HG03442 (cell line): Measurements from ENCODE around the gene C10orf105.

Experiments used
- ATAC-seq: cut with Tn5 transposase; IDR thresholded peaks from one replicate; pipeline ENCODE4 v1.9.1; 2021; ENCODE audit warnings: mild to moderate bottlenecking, moderate library complexity; ENCODE audit not compliant: unreplicated experiment

C10orf105 gene

DNA sequence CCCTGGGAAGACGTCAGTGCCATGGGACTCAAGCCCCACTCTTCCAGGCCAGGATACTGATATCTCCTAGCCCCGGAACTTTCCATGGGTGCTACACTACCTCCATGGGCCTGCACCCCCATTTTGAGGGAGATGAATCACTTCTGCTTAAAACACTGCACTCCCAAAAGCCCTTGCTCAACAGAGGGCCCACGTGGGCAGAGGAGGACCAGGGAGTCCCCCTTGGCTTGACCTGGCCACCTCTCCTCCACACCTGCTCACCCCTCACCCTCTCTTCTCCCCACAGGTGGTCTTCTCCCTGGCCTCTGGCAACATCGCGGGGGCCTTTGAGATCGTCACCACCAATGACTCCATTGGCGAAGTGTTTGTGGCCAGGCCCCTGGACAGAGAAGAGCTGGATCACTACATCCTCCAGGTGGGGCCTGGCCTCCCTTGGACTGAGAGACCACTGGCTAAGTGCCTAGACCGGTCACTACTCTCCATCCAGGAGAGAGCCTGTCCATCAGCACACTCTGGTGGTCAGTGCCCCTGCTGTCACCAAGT, 19.9 kb upstream of the C10orf105 start:
- ATAC-seq, result no peak

DNA sequence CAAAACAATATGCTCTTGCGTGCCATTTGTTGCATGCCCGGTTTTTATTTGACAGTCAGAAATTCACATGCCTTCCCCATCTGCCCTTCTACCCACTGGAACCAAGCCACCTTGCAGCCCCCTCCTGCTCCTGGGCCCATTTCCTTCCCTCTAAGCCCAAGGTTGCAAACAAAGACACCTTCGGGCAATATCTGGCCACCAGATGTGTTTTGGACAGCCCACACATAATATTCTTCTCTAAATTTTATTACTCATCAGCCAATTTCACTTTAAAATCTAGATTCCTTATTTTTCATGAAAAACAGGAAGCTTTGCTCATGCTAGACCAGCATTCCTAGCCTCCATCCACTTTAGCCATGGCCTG, 18.2 kb upstream of the C10orf105 start:
- ATAC-seq, result no peak

DNA sequence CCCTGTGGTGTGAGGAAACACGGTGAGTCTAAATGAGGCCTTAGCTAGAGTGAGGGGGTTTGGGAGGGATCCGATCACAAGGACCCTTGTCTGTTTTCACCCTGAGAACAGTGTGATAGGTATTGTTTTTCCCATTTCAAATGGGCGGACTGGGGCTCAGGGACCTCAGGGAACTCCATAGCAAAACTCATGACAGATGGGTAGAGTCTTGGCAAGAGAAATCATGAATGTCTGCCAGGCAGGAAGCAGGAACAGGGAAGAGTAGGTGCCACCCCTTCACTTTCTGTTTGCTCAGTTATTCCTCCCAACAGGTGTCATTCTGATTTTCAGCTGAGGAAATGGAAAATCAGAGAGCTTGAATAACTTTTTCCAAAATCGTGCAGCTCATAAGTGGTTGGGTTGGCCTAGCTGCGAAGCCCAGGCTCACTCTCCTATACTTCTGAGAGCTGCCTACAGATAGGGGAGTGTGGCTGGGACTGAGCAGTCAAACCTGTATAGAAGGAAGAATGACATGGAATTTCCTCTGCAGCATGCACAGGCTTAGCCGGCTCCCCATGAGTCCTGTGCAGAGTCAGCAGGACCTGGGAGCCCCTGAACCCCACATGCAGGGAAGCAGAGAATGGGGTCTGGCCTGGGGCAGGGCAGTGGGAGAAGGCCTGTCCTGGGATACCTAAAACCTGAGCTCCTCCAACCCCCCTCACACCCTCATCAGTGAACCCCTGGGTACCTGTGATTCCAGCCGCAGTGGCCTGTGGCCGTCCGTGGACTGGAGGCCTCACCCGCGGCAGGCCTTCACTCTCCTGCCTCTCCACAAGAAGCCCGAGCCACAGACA, 17.6 kb upstream of the C10orf105 start:
- no peak for ATAC-seq

DNA sequence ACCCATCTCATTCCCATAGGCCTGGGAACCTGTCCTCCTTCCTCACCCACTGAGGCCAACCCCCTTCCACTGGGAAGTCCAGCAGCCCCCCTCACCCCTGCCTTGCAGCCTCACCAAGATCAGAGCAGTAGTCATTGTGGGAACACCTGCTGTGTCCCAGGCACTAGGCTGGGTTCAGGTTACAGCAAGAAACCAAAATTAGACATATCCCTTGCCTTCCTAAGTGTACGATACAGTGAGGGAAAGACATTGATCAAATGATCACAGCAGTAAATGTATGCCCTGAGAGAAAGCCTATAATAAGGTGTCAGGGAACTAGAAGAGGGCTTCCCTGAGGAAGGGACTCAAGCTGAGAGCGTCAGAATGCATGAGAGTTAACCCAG, 17.0 kb upstream of the C10orf105 start:
- ATAC-seq, result no peak

DNA sequence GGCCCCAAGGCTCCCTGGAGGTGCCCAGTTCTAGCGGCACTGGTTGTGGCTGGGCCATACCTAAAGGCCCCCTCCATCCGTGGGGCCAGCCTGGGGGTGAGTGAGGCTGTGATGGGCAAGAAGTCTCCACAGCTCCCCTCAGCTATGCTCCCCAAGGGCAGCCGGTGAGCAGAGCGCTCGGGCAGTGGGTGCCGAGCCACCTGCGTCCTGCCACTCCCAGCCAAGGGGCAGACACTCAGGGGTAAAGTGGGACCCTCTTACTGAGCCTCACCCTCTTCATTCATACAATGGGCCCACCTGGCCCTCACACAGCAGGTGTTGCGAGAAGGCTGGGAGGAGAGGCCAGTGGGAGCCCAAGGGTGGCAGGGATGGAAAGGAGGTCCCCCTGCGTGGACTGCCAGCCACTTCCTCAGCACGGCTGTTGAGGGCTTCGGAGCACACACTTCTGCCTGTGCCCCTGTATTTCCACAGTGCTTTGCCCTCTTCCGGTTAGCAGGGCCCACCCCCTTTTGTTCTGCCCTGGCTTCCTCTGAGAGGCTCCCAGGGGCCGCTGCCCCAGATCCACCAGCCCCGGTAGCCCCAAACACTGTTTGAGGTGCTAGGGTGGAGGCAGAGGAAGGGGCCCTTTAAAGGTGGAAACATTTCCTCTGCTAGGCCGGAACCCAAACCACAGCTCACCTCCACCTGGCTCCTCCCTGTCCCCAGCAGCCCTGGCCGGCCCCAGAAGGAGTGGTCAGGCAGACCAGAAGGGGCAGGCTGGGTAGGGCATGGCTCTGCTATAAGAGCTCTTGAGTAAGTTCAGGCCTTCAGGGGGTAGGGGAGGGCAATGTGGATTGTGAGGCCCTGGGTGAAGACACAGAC, 16.4 kb upstream of the C10orf105 start:
- ATAC-seq, result no peak

DNA sequence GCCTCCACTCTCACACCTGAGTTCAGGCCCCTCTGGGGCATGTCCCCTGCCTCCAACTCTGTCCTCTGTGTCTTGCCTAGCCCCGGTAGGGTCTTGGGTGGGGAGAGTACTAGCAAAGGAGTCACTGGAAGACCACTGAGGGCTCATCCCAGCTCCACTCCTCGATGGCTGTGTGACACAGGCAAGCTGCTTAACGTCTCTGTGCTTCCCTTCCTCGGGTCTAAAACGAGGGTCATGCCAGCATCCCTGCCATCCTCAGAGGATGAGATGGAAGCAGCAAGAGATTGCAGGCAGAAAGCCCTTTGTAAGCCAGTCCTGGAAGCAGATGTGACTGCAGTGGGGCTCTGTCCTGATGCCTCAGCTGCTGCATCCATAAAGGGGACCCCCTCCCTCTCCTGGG, 15.2 kb upstream of the C10orf105 start:
- ATAC-seq, result no peak

DNA sequence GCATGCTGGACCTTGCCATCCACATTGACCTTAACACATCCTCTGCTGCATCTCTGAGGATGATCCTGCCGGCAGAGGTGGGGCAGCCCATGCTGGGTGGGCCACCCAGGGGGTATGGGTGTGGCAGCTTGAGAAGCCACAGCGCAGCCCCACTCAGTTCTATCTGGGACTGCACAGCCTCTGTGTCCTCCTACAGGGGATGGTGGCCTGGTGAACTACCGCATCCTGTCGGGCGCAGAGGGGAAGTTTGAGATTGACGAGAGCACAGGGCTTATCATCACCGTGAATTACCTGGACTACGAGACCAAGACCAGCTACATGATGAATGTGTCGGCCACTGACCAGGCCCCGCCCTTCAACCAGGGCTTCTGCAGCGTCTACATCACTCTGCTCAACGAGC, 12.2 kb upstream of the C10orf105 start:
- ATAC-seq, result no peak

DNA sequence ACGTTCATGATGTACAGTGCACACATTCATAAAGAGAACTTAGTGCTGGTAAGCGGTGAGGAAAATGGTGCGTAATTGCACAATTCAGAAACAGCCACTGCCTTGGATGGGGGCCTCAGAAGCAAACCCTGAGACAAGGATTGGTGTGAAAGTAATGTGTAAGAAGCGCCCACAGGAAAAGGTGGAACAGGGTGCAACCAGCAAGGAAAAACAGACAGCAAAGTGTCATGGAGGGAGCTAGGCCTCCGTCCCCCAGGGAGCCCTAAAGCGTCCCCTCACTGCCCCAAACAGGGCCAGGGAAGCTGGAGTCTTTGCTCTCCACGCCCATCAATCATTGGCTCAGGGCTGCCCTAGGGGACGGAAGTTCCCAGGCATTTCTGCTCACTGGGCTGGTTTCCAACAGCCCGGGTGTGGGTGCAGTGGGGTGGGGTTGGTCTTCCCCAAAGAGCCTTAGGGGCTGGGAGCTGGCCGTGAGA, 9.6 kb upstream of the C10orf105 start:
- no peak for ATAC-seq

DNA sequence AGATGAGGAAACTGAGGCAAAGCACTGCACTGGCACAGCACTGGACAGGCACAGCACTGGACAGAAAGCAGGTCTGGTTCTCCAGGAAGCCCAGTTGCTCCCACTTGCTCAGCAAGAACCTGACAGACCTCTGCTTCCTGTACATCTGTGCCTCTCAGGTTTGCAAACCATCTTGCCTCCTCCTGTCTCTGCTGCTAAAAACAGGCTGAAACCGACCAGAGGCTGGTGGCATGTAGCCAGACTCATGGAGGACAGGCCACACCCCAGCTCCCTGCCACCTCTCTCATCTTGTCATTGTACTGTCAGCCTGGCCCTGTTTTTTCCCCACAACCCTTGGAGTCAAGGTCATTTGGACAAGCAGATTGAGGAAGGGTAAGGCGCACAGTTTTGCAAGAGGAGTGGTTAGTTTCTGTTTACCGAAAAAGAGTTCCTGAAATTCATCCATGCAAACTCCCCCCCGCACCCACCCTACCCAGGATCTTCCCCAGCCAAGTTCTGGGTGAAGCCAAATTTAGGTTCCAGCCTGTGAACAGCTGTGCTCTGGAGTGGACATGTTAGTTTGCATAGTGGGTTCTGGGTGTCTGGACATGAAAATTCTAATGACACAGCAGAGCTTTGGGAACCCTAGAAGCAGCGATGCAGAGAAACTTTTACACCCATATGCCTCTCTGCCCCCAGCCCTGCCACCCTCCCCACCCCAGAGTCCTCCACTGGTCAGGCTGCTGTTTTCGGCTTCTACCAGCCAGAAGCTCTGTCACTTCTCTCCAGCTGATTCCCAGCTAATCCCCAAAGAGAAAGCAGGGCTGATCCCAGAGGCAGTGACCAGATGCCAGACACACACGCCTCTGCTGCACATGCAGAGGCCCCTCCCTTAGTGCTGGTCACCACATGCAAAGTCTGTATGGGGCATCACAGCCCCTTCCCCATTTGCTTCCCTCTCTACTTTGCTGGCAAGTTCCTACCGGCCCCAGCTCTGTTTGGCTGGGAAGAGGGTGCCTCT, 8.5 kb upstream of the C10orf105 start:
- peak; percentile 54 for ATAC-seq

DNA sequence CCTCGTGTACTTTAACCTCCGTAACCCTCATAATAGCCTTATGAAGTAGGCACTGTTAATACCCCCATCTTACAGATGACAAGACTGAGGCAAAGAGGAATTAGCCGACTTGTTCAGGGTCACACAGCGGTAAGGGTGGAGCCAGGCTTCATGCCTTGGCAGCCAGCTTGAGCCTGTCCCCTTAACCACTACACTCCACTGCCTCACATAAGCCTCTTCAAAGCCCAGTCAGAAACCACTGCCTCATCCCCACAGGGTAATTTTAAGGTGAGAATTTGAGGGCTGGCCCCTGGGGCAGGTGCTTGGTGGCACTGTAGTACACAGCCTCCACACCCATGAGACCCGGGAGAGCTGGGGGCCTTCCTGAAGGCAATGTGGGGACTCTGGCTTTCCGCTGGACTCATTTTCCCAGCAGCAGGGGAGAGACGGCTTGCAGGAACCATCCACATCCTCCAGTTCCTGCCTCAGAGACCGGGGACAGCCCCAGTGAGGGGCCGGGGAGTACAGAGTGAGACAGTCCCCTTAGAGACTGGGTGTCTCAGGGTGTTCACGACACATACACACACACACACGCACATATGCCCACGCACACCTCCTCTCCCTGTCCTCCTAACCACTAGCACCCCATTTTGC, 7.6 kb upstream of the C10orf105 start:
- ATAC-seq, result peak; percentile 32

DNA sequence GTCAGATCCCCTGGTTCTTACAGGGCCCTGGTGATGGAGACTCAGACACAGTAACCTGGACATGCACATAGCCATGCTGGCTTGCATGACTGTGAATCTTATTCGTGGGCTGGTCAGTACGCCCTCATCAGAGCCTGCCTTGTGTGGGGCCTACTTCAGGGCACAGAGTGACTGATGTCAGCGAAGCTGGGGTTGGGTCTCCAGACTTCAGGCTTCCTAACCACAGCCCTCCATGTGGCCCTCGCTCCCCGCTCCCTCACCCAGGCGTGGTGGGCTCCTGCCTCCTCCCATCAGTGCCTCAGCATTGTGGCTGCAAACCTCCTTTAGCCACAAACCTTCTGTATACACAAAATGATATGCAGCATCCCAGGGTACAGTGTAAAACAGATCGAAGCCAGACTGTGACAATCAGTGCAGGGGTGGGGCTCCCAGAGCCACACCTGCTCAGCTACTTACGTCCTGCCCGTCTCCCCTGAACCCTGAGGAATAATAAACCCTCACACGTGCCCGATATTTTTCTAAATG, 7.1 kb upstream of the C10orf105 start:
- ATAC-seq, result peak; percentile 9

DNA sequence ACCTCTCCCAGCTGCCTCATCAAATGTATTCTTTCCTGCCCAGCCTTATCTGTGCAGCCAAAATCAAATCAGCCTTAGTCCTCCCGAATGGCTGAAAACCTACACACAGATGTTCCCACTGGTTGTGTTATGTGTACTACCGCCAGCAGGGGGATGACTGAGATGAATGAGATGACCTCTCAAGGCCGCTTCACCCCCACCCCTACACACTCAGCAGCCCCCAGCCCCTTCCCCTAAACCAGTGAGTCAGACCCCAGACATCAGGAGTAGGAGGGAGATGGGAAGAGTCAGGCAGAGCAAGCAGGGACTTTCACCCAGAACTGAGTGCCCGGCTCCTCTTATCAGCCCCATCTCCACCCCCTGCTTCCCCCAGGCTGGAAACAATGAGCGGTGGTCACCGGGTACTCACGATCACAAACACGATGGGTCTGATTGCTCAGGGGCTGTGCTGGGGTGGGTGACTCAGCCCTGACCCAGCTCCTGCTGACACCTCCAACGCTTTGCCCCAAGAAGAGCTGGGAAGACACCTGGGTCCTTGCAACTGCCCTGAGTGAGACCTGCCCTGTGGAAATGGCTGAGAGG, 6.5 kb upstream of the C10orf105 start:
- no peak for ATAC-seq

DNA sequence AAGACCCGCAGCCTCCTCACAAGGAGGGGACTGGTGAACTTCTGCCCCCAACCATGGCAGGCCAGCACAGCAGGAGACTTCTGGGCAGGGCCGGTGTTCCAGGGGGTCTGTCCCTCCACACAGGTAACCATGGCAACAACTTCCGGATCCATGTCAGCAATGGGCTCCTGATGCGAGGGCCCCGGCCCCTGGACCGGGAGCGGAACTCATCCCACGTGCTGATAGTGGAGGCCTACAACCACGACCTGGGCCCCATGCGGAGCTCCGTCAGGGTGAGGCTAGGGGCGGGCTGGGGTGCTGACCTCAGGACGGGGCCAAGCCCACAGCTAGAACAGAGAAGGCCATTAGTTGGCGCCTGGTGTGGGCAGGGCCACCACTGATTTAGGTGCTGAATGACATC, 5.7 kb upstream of the C10orf105 start:
- ATAC-seq, result no peak

DNA sequence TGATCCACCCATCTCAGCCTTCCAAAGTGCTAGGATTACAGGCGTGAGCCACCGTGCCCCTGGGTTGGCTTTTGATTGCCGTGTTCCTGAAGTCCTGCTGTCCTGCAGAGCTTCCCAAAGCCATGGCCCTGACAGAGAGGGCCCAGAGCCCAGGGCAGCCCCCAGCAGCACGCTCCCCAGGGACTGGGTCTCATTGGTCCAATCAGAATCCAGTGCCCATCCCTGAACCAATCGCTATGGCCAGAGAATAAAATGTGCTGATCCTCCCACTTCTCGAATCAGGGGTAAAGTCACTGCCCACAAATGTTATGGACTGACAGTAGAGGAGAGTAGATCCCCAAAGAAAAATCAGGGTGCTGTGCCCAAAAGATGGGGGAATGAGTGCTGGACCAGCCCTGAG, 5.0 kb upstream of the C10orf105 start:
- ATAC-seq, result no peak

DNA sequence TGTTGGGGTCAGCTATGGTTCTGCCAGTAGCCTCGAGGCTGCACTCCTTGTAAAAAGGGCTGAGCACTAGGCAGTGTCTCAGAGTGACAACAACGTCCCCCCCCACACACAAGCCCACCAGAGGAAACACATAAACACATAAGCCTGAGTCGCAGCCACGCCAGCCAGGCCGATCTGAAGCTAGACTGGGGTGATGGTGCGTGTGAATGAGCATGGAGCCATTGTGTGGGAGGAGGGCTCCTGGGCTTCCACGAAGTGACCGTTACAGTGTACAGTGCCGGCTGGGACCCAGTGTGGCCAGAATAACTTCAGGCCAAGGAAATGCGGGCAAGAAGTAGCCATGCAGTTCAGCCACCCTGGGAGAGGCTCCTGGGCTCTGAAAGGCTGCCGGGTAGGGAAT, 3.7 kb upstream of the C10orf105 start:
- ATAC-seq, result no peak

DNA sequence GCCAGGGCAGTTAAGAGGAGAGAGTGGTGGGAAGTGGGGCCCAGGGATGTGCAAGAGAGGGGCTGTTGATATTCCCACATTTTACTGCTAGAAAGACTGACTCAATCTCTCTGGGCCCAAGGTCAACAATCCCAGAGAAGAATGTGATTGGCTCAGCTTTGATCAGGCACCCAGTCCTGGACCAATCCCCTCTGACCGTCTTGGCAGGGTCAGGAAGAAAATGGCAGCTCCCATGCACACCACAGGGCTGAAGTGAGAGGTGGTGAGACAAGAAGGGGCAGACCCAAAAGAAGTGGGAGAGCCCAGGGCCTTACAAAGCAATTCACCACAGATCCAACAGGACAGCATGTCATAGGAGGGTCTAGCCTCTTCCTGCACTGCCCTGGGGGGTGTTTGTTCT, 3.3 kb upstream of the C10orf105 start:
- no peak for ATAC-seq

DNA sequence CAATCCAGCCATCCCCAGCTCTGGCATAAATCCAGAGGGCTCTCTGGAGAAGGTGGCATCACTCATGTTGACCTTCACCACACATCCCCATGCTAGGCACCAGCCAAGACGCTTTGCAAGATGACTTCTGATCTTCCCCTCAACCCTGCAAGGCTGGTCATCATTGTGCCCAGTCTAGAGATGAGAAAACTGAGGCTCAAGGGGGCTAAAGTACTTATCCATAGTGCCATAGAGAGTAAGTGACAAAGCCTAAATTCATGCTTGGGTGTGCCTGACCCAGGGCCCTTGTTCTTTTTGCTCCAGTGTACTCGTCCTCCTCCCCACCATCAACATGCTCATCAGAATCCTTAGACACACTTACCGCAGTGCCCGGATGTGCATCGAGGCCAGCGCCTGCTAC, 1.7 kb upstream of the C10orf105 start:
- ATAC-seq, result no peak

DNA sequence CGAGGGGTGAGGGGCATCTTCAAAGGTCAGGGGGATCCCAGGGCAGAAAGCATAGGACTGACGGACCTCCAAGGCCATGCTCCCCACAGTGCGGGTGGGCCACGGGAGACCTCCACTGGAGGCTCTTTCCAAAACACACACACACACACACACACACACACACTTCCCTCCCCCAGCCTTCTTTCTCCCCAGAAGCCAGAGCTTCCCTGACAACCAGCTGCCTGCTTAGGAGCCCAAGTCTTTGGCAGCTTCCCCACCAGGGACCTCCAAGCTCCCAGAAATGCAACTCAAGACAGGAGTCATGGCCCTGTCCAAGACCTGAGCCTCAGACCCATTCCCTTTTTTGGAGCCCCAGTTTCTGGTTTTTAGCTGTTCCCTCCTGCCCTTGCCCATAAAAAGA, 710 bp upstream of the C10orf105 start:
- no peak for ATAC-seq

DNA sequence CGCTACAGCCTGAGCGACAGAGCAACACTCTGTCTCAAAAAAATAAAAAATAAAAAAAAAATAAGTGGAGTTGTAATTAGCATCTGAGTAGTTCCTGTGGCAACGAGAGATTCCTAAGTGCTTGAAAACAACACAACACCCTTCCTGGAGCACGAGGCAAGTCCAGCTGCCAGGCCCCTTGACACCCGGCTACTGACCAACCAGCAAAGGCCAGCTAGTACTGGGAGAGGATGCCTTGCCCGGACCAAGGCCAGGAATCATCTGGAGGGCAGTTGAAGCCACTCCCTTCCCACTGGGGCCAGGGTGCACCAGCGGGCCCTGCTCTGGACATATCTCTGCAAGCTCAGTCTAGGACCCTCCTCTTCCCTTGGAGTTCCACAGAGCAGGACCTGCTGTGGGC, 536 bp downstream of the C10orf105 start:
- no peak for ATAC-seq
